Chondrocyte (in vitro differentiated cells): ENCODE measurements around the gene KCNRG. TPM values are rescaled to one million over a fixed set of nuclear protein-coding genes. Genes with fewer than 3 reads are reported as not detected.

Experiments
- DNase-seq: peaks from one replicate; pipeline ENCODE4 v3.0.0; 2021; ENCODE audit warnings: mixed read lengths, low spot score
- H3K27ac Mint-ChIP-seq: one replicate; pipeline ENCODE4 v1.8.0; 2021; ENCODE audit warnings: mild to moderate bottlenecking, moderate library complexity, mixed read lengths; ENCODE audit not compliant: unreplicated experiment
- H3K27me3 Mint-ChIP-seq: 2 replicates; pipeline ENCODE4 v1.8.0; 2021; ENCODE audit warnings: low read depth, mixed read lengths
- H3K36me3 Mint-ChIP-seq: 2 replicates; pipeline ENCODE4 v1.8.0; 2021; ENCODE audit warnings: low read depth, mixed read lengths
- H3K4me1 Mint-ChIP-seq: 2 replicates; pipeline ENCODE4 v1.8.0; 2021; ENCODE audit warnings: low read depth, mild to moderate bottlenecking, mixed read lengths
- H3K4me3 Mint-ChIP-seq: one replicate; pipeline ENCODE4 v1.8.0; 2021; ENCODE audit warnings: mild to moderate bottlenecking, moderate library complexity, mixed read lengths; ENCODE audit not compliant: unreplicated experiment
- H3K9me3 Mint-ChIP-seq: 2 replicates; pipeline ENCODE4 v1.8.0; 2021; ENCODE audit warnings: low read depth, mixed read lengths
- total RNA-seq: library from RNA; stranded (reverse); gene quantifications from 3 replicates; pipeline ENCODE4 v1.2.1, GENCODE V29; 2021
- TF ChIP-seq, protein P1 (sequence below): fragments of 200-600 bp; sonication (generic); IDR thresholded peaks from 2 replicates; pipeline ENCODE4 v1.5.0; 2021; ENCODE audit warnings: antibody characterized with exemption, mild to moderate bottlenecking, moderate library complexity

KCNRG gene
- total RNA-seq, 1 donor from 2014 or later: 0.22 TPM

DNA sequence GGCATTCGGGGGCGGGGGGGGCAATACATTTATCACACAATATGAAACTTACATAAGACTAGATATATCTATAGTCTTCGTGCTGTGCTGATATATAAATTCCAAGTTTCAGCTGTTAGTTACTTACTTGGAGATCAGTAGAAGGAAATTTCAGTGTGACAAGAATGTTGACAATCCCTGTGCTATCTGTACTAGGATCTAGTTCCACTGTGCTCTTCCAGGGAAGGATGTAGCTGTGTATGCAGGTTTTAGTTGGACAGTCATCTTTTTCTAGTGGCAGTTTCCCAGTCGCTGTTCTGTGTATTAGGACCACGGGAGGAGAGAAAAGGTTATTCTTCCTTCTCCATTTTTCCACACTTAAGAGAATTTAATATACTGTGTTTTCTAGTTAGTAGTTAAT lies 21.6 kb upstream of the KCNRG start:
- H3K27me3 Mint-ChIP-seq: no peaks in the 10 kb centered on the region
- peaks cover 15% of the 10 kb centered on the region for H3K4me1 Mint-ChIP-seq
- H3K4me3 Mint-ChIP-seq: no peak overlapping the region
- TF ChIP-seq, protein P1, sequence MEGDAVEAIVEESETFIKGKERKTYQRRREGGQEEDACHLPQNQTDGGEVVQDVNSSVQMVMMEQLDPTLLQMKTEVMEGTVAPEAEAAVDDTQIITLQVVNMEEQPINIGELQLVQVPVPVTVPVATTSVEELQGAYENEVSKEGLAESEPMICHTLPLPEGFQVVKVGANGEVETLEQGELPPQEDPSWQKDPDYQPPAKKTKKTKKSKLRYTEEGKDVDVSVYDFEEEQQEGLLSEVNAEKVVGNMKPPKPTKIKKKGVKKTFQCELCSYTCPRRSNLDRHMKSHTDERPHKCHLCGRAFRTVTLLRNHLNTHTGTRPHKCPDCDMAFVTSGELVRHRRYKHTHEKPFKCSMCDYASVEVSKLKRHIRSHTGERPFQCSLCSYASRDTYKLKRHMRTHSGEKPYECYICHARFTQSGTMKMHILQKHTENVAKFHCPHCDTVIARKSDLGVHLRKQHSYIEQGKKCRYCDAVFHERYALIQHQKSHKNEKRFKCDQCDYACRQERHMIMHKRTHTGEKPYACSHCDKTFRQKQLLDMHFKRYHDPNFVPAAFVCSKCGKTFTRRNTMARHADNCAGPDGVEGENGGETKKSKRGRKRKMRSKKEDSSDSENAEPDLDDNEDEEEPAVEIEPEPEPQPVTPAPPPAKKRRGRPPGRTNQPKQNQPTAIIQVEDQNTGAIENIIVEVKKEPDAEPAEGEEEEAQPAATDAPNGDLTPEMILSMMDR: no peak
- H3K27ac Mint-ChIP-seq: no peak overlapping the region
- no peak for DNase-seq
- no peaks in the 10 kb centered on the region for H3K9me3 Mint-ChIP-seq
- peaks cover 8% of the 10 kb centered on the region for H3K36me3 Mint-ChIP-seq

DNA sequence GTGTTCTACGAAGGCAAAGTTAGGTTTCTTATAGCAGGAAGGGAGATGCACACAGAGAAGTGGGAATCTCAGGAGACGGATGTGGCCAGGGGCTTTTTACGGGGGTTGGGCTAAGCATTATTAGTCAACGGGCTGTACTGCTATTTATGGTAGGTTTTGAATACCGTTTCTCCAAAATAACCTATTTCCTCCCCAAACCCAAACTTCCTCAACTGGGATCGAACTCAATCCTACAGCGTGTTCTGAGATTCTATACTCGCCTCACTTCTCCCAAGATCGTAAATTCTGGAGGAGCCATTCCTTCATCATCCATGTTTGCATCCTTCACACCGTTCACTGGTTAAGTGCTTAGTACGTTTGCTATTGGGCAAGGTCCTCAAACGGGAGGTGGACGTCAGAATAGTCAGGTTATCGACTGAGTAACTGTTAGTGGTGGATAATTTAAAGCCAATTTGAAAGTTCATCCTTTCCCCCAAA lies 19.6 kb upstream of the KCNRG start:
- DNase-seq: no peak
- Mint-ChIP-seq H3K4me3 (peak overlapping the region; percentile 71), H3K27ac (peak overlapping the region; percentile 66), H3K36me3 (peaks cover 11% of the 10 kb centered on the region), H3K9me3 (no peaks in the 10 kb centered on the region), H3K4me1 (peaks cover 33% of the 10 kb centered on the region), H3K27me3 (no peaks in the 10 kb centered on the region)
- TF ChIP-seq, protein P1: no peak

DNA sequence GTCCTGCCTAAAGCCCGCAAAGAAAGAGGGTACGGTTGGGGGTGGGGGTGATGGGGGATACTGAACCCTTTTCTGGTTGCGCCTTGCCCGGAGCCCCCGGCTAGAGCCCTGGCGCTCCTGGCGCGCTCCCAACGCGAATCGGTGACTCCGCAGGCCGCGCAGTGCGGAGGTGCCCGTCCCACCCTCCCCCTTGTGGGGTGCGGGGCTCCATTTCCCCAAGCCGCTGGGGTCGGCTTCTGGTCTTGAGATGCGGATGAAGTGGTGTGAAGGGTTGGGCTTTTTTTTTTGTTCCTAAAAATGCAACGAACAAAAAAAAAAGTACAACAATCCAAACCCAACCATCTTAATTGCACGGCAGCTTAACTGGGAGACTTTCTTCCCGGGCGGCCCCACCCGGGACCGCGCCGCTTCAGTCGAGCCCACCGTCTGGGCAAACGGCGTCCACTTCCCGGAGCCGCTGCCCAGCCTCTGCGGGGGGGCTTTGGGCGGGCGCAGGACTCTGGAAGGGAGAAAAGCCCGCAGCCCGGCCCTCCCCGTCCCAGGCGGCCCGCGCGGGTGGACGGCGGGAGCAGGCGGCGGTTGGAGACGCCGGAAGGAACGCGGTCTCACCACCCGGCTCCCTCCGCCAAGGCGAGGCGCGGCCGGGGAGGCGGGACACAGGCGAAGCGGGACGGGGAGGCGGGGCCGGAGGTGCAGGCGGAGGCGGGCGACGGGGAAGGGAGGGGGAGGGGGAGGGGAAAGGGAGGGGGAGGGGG lies 18.9 kb upstream of the KCNRG start:
- no peaks in the 10 kb centered on the region for H3K27me3 Mint-ChIP-seq
- H3K4me1 Mint-ChIP-seq: peaks cover 40% of the 10 kb centered on the region
- DNase-seq: peak; percentile 97
- TF ChIP-seq, protein P1: peak; percentile 34
- H3K4me3 Mint-ChIP-seq: peak overlapping the region; percentile 71
- no peaks in the 10 kb centered on the region for H3K9me3 Mint-ChIP-seq
- peak overlapping the region; percentile 66 for H3K27ac Mint-ChIP-seq
- H3K36me3 Mint-ChIP-seq: peaks cover 11% of the 10 kb centered on the region

DNA sequence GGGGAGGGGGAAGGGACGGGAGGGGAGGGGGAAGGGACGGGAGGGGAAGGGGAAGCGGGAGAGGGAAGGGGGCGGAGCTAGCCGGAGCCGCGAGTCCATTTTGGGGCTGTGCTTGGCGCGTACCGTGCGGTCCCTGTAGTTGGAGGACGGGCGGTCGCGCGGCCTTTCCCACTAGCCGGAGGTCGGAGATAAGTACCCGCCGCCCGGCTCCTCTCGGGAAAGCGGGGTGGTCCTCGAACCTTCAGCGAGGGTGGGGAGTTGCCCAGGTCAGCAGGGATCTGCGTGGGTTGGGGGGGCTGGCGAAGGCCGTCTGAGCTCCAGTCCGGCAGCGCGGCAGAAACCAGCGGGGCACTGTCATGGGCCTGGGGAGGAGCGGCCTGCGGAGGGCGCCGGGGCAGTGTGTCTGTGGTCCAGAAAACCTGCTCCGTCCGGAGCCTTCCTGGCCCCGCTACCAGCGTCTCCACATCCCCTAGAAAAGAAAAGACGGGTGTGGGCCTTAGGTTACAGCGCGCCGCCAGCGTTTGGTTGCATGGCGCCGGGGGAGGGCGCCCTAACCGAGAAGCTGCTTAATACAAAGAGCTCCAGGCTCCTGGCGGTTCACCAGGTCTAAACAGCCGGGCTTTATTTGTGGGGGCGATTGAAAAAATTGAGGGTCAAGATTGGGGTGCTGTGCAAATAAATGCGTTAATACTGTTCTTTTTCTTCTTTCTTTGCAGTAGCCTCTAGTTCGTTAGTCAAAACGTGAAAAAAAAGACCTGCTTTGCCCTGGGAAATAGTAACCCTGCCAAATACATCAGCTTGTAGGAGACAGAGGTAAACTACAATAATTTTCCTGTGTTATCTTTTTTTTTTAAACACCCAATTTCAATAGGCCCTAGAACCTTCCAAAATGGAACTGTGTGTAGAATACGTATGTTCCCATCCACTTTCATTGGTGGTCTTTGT lies 18.0 kb upstream of the KCNRG start, which contains the start of gene TRIM13:
TRIM13 (plus strand) TSS at position 92 of the 945 bp plus-strand sequence. CDS start 14,899 bp downstream, outside the sequence.
- H3K4me3 Mint-ChIP-seq: peak within 1 kb of the TSS; percentile 83
- DNase-seq: no peak
- no peaks in the 10 kb centered on the region for H3K9me3 Mint-ChIP-seq
- H3K27me3 Mint-ChIP-seq: no peaks in the 10 kb centered on the region
- peak within 1 kb of the TSS; percentile 95 for H3K27ac Mint-ChIP-seq
- TF ChIP-seq, protein P1: peak; percentile 97
- peaks cover 8% of the 10 kb centered on the region for H3K36me3 Mint-ChIP-seq
- H3K4me1 Mint-ChIP-seq: peaks cover 49% of the 10 kb centered on the region

DNA sequence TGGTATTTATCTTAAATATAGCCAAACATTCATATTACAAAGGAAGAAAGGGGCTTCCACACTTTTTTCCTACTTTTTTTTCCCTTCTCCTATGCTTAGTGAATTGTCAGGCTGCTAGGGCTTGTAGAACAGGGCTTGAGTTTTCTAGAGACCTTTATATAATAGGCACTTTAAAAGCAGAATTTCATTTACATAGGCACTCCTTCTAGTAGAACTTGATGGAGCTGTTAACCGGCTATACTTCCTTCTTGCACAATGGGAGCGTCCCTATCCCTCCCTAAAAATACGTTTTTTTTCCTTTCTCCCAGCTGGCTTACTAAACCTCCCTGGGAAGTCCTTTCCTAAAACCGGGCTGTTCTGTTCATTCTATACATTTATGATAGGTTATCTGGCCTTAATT lies 17.3 kb upstream of the KCNRG start:
- peaks cover 7% of the 10 kb centered on the region for H3K36me3 Mint-ChIP-seq
- no peak for DNase-seq
- peaks cover 50% of the 10 kb centered on the region for H3K4me1 Mint-ChIP-seq
- peak overlapping the region; percentile 95 for H3K27ac Mint-ChIP-seq
- H3K4me3 Mint-ChIP-seq: peak overlapping the region; percentile 83
- TF ChIP-seq, protein P1: no peak
- H3K9me3 Mint-ChIP-seq: no peaks in the 10 kb centered on the region
- H3K27me3 Mint-ChIP-seq: no peaks in the 10 kb centered on the region
